Skeletal muscle cell (primary cell): Measurements from ENCODE around the gene GMPR.
"Not testable (repeated sequence)": the region's sequence is repeated elsewhere in the genome, so short reads cannot be mapped to it uniquely, and the experiment has no call there.

Experiments
- DNase-seq: peaks from one replicate; pipeline ENCODE4 v3.0.0-alpha.2; 2010; ENCODE audit warnings: low read depth
- H3K4me3 ChIP-seq: 2 replicates; pipeline ENCODE4 v1.5.1; 2011; ENCODE audit warnings: low read depth, mild to moderate bottlenecking, control low read depth, low read length, moderate library complexity

The GMPR gene

DNA sequence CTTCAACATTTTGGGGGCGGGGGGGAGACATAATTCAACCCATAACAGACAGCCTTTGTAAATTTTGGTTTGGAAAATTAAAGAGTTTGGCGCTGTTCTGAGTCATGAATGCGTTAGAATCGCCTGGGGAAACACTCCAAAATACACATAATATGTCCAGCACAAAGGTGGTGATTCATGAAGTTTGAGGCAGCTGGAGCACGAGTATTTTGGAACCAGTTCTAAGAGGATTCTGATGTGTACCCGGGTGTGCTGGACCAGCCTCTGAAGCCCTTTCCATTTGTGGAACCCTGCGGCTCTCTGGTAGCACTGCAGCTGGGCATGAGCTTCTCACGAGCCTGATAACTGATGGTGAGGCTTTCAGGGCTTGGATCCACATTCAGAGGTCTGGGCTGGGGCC, 4.7 kb downstream of the GMPR start:
- peak; percentile 25 for DNase-seq
- no peak overlapping the region for H3K4me3 ChIP-seq

DNA sequence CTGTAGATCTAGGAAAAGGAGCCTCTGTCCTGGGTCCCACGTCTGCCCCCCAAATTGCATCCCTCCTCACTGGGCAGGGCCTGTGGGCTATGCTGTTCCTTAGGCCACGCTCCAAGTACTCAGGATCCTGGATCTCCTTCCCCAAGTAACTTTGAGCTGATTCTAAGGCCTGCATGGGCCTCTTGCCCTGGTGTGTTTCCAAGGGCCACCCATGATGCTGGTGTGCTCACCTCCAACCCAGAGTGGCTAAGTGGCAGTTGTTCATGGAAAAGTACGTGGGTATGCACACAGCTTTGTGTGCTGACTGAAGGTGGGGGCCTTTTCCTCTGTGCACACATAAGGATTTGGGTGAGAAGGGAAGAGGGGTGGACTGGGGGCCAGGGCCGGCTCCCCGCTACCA, 5.3 kb downstream of the GMPR start:
- no peak for DNase-seq
- H3K4me3 ChIP-seq, result no peak overlapping the region

DNA sequence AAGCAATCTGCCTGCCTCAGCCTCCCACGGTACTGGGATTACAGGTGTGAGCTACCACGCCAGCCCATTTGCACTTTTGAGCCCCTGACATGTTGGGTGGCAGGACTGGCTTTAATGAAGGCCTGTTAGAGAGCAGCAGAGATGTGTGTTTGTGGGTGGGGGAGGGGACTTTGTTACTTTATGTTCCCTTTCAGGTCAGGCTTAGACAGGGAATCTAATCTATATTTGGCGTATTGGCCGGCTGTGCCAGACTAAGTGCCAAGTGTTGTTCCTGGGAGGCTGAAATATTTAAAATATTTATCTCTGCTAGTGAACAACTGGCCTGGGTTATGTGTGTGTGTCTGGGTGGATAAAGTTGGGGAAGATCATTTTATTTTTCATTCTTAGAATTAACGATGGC, 6.1 kb downstream of the GMPR start:
- DNase-seq, result no peak
- no peak overlapping the region for H3K4me3 ChIP-seq

DNA sequence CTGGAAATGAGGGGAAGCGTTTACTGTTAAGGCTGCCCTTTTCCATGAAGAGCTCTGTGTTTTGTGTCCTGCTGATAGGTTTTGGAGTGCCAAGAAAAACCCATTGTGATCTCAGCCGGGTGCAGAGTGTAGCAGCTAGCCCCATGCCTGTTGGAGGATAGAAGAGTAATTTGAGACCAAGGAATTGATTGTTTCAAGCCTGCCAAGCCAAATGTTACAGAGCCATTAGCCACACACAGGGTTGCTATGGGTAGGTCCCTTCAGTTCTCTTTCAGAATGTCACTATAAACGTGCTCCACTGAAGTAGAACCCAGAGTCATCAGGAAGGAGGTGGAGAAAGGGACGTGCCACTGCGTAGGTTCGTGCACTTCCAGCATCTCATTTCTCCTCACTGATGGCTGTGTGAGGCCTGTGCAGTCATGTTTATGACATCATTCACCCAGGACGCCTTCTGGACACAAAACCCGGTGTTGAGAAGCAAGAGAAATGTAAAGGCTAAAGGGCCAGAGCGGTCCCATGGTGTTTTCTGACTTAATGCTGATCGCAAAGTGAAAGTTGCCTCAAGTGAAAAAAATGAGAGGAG, 6.6 kb downstream of the GMPR start:
- no peak for DNase-seq
- no peak overlapping the region for H3K4me3 ChIP-seq

DNA sequence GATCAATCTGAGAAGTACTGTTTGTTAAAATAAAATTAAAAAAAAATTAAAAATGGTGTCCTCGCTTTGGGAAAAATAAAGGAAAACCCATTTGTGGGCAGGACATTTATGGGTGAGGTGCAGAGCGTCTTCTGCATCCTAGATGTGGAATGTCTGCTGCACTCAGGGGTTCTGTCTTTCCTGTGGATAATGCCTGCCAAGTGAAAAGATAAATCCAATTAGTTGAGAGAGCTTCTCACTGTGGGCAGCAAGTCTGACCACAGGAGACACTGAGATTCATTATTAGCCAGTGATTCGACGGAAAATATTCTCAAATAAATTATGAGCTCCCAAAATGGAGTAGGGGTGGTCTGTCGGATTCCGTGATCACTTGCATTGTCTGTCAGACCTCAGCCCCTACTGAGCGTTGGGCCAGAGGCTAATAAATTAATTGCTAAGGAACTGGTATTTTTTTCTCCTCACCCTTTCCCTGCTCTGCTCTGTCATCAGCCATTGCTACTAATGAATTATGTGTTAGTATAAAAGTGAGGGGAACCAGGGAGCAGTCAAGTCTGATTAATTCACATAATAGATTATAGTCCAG, 10.0 kb downstream of the GMPR start:
- DNase-seq, result no peak

GRCh38 chr6:16249971-16250370, 11.6 kb downstream of the GMPR start:
- no peak for DNase-seq
- no peak overlapping the region for H3K4me3 ChIP-seq

More for the DNA sequence above, 10.0 kb downstream of the GMPR start:
- no peak overlapping the region for H3K4me3 ChIP-seq

DNA sequence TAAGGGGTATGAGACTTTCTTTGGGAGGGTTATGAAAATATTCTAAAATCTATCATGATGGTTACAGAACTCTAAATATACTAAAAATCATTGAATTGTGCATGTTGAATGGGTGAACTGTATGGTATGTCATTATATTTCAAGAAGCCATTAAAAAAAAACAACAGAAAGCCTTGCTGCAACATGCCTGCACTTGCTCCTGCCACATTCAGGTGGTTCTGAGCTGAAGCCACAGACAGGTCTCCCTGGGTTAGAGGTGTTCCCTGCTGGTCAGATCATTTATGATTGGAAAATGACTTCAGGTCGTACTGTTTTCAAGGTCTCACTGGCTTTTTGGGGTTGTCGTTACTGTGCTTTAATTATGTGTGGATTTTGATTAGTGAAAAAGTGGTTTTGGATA, 13.3 kb downstream of the GMPR start:
- no peak for DNase-seq
- H3K4me3 ChIP-seq, result no peak overlapping the region

- H3K4me3 ChIP-seq, result no peak overlapping the region
- DNase-seq, result no peak
Observed at GRCh38 chr6:16252686-16253299, 14.4 kb downstream of the GMPR start.

- DNase-seq, result no peak
- no peak overlapping the region for H3K4me3 ChIP-seq
Observed at GRCh38 chr6:16253399-16254144, 15.2 kb downstream of the GMPR start.

GRCh38 chr6:16254535-16254934, 16.1 kb downstream of the GMPR start:
- DNase-seq, result no peak
- H3K4me3 ChIP-seq, result no peak overlapping the region

- no peak overlapping the region for H3K4me3 ChIP-seq
- no peak for DNase-seq
Observed at GRCh38 chr6:16256781-16257180, 18.4 kb downstream of the GMPR start.

DNA sequence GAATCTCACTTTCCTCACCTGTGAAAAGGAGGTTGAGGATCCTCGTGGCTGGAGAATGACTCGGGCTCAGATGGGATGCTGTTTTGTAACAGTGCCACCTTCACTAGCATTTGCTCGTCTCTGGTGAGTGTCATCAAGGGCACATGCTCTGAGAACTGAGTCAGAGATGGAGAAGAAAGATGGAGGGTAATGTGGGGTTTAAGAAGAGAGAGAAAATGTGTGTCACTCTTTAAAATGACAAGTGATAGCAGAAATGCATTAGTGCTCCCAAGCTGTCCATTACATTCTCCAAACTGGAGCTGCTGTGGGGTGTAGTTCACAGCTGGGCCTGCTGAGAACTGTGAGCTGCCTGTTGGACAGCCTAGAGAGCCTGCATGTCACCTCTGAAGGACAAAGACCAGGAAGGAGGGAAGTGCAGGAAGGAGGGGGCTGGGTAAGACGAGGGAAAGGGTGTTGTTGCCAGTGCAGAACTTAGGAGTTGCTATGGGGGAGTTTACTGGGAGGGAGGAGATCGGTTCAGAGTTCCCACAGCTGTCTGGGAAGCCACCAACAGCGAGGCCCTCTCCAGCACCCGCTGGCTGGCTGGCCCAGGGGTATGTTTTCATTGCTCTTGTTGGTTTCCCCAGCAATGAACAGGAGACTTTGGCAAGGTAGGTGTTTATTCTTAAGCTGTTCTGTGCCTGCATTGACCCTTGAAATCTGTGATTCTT, 19.8 kb downstream of the GMPR start:
- no peak overlapping the region for H3K4me3 ChIP-seq
- DNase-seq, result no peak

- H3K4me3 ChIP-seq, result no peak overlapping the region
- DNase-seq, result no peak
Observed at GRCh38 chr6:16258709-16259075, 20.3 kb downstream of the GMPR start.

DNA sequence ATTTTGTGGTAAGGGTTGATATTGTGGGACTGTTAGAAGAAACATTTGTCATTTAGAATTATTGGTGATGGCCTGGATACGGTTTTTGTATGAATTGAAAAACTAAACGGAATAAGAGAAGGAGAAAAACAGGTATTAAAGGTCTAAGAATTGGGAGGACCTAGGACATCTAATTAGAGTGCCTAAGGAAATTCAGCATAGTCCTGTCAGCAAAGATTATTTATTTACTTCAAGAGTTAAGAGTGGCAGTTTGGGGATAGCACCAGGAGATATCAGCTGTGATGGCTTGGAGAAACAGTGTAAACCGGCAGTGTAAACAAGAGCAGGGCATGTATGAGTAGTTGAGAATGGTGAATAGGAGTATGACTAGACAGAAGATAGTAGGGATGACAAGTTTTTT, 21.2 kb downstream of the GMPR start:
- H3K4me3 ChIP-seq, DNase-seq: not testable (repeated sequence)

GRCh38 chr6:16260602-16261001, 22.2 kb downstream of the GMPR start:
- H3K4me3 ChIP-seq, DNase-seq: not testable (repeated sequence)

DNA sequence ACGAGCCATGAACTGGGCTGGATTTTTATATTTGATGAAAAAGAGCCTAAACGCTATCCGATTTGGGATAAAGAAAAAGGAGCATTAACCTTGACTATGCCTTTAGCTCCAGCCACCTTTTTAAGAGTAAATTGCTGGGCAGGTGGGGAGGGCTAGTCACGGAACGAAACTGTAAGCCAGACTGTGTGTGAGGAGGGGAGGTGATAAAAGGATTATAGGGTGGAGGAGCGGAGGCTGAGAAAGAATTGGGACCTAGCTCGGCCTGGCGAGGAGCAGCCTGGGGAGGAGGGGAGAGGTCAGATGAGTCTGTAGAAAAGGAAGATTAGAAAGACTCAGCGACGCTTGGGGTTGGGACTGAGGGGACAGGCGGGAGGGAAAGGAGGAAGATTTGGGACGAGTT, 24.4 kb downstream of the GMPR start:
- not testable (repeated sequence) for DNase-seq, H3K4me3 ChIP-seq

DNA sequence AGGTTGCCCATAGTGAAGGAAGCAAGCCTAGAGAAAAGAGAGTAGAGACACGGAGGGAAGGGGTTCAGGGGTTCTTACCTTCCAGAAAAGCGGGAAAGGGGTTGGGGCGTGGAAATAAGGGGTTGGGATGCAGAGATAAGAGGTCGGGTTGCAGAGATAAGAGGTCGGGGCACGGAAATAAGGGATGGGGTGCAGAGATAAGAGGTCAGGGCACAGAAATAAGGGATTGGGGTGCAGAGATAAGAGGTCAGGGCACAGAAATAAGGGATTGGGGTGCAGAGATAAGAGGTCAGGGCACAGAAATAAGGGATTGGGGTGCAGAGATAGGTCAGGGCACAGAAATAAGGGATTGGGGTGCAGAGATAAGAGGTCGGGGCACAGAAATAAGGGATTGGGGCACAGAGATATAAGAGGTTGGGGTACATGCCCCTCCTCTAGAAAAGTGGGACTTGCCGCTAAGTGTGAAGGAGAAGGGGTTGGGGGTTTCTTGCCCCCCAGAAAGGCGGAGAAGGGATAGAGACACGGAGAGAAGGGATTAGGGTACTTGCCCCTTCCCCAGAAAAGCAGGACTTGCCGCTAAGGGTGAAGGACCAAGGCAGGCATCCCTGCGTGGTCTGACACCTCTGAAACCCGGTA, 25.2 kb downstream of the GMPR start:
- not testable (repeated sequence) for H3K4me3 ChIP-seq, DNase-seq

DNA sequence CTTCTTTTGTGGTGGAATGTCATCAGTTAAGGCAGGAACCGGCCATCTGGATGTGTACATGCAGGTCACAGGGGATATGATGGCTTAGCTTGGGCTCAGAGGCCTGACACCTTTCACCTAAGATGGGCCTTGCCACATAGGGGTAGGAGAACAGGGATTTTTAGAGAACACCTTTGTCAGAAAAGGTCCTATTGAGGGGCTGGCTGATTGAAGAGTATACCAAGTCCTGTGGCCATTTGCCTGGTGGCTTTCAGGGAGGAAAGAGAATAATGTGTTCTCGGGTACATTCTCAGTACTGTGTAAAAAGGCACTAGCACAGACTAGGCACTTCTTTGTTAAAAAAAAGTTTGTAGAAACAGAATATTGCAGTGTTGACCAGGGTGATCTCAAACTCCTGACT, 26.4 kb downstream of the GMPR start:
- H3K4me3 ChIP-seq, result no peak overlapping the region
- DNase-seq, result no peak
